Measurements from ENCODE around the gene NELFB. TPM values are rescaled to one million over a fixed set of nuclear protein-coding genes. Genes with fewer than 3 reads are reported as not detected.

The NELFB gene
- total RNA-seq, 1 donor: 43.7 TPM

DNA sequence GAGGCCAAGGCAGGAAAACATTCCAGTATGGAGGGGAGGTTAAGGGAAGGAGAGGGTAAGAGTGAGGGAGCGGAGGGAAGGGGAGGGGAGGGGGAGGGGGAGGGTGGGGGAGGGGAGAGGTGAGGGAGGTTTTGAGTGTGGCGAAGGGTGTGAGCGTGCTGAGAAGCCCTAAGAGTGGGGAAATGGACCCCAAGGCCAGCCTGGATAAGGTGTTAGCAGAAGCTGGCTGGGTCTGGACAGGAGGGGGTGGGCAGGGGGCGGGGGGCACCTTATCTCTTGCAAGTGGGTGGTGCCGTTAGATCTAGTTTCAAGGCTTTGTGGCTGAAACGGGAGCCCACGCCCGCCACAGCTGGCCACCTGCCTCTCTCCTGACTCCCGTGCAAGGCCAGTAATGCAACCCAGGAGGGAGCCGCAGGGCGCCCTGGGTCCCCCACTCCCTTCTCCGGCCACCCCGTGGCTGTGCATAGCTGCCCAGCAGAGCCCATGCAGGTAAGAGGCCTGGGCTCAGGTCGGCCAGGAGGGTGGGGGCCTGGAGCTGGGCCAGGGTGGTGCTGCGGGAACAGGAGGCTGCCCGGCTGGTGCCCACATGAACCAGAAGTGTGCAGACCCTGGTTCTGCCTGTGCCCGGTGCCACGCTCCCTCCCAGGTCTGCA, 27.1 kb upstream of the NELFB start:
- no peak for DNase-seq (ENCODE audit: low read depth)
- no peak for TF ChIP-seq CTCF (IDR thresholded peaks at IDR 0.05; ENCODE audit: insufficient read depth, low read length)
- no peak overlapping the region for H3K4me3 ChIP-seq (ENCODE audit: low read depth, low read length)

DNA sequence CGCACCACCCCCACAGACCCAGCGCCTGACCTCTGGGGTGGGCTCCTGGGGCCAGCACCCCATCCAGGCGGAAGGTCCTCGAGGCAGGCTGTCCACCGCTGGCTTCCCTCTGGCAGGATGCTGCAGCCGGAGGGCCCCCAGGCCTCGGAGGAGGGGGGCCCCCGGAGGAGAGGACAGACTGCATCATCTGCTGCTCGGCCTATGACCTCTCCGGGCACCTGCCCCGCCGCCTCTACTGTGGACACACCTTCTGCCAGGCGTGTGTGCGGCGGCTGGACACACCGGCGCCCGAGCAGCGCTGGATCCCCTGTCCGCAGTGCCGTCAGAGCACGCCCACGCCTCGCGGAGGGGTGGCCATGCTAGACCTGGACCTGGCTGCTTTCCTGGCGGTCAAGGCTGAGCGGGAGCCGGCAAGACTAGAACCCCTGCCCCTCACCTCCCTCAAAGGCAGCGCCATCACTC, 26.6 kb upstream of the NELFB start:
- H3K4me3 ChIP-seq (ENCODE audit: low read depth, low read length): no peak overlapping the region
- TF ChIP-seq CTCF (IDR thresholded peaks at IDR 0.05; ENCODE audit: insufficient read depth, low read length): no peak
- no peak for DNase-seq (ENCODE audit: low read depth)

- TF ChIP-seq CTCF (IDR thresholded peaks at IDR 0.05; ENCODE audit: insufficient read depth, low read length): no peak
- no peak for DNase-seq (ENCODE audit: low read depth)
- no peak overlapping the region for H3K4me3 ChIP-seq (ENCODE audit: low read depth, low read length)
These were observed 25.9 kb upstream of the NELFB start for GRCh38 chr9:137228968-137229896.

- H3K4me3 ChIP-seq (ENCODE audit: low read depth, low read length): no peak overlapping the region
- no peak for TF ChIP-seq CTCF (IDR thresholded peaks at IDR 0.05; ENCODE audit: insufficient read depth, low read length)
- no peak for DNase-seq (ENCODE audit: low read depth)
These were observed 25.0 kb upstream of the NELFB start for GRCh38 chr9:137229903-137230704.

DNA sequence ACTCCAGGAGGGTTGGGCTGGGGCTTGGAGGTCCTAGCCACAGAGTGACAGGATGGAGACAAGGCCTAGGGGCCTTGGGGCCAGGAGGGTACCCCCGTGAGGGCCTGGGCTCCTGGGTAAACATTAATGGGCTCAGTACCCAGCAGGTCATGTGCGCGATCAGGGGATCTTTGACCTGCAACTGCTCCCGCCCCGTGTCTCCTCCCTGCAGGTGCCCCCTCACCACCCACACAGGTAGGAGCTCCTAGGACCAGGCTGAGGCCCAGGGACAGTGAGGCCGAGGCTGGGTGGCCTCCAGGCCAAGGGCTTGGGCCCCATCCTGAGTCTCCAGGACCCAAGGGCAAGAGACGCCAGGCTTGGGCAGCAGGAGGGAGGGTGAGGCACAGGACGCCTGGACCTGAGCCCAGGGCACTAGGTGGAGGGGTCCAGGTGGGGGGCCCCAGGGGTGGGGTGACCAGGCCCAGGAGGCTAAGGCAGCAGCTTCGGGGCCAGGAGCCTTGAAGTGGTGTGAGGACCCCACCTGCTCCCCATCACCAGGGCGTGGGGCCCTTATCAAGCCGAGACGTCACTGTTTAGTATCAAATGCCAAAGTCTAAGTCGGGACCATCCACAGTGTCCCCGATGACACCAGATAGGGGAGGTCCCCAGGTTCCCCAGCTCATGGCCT, 24.3 kb upstream of the NELFB start, which contains the start of gene SLC34A3:
Gene SLC34A3 (plus strand): TSS at position 197 of the 667 bp plus-strand sequence. CDS start 802 bp downstream, outside the sequence.
- DNase-seq (ENCODE audit: low read depth): no peak
- no peak for TF ChIP-seq CTCF (IDR thresholded peaks at IDR 0.05; ENCODE audit: insufficient read depth, low read length)
- H3K4me3 ChIP-seq (ENCODE audit: low read depth, low read length): no peak within 1 kb of the TSS
